HCT116 (cell line): ENCODE data around the gene BICDL2.
"Not testable (repeated sequence)": the region's sequence is repeated elsewhere in the genome, so short reads cannot be mapped to it uniquely, and the experiment has no call there.

ENCODE experiments used
- CEBPB ChIP-seq: IDR thresholded peaks from 2 replicates; pipeline ENCODE4 v1.6.1; 2012; ENCODE audit warnings: low read depth
- EZH2 ChIP-seq: fragments of 200-600 bp; sonication (generic); IDR thresholded peaks from 2 replicates; pipeline ENCODE4 v1.6.1; 2017; ENCODE audit warnings: antibody characterized with exemption, mixed run types
- EZH2phosphoT487 ChIP-seq: fragments of 200-600 bp; IDR thresholded peaks from 2 replicates; pipeline ENCODE4 v1.6.1; 2018; ENCODE audit warnings: antibody characterized with exemption, borderline replicate concordance
- JUND ChIP-seq: IDR thresholded peaks from 2 replicates; pipeline ENCODE4 v1.6.1; 2012
- POLR2A ChIP-seq: IDR thresholded peaks from 2 replicates; pipeline ENCODE4 v1.7.0; 2011; ENCODE audit warnings: borderline replicate concordance; ENCODE audit not compliant: insufficient read depth, insufficient read length; ENCODE audit errors: extremely low read depth
- POLR2AphosphoS5 ChIP-seq: IDR thresholded peaks from 2 replicates; pipeline ENCODE4 v1.6.1; 2011; ENCODE audit warnings: mild to moderate bottlenecking, low read depth, low read length, moderate library complexity
- RAD21 ChIP-seq: IDR thresholded peaks from 2 replicates; pipeline ENCODE4 v1.6.1; 2012; ENCODE audit warnings: low read depth, mild to moderate bottlenecking
- SP1 ChIP-seq: IDR thresholded peaks from 2 replicates; pipeline ENCODE4 v1.6.1; 2012; ENCODE audit warnings: low read depth
- ZFX ChIP-seq: fragments of 450-650 bp; IDR thresholded peaks from 2 replicates; pipeline ENCODE4 v1.6.1; 2017
- ZNF274 ChIP-seq: fragments of 200-500 bp; sonication (Bioruptor generic); IDR thresholded peaks from 2 replicates; pipeline ENCODE4 v1.6.1; 2014; ENCODE audit warnings: mild to moderate bottlenecking, low read depth, low read length, inconsistent platforms
- TF ChIP-seq, protein P1 (sequence below), 3 experiments: fragments of 200-600 bp in 1 of 3; sonication (generic) in 1 of 3; IDR thresholded peaks in 2 of 3; conservative IDR thresholded peaks in 1 of 3; 2 replicates each; pipeline ENCODE4 v1.5.1; 2012 to 2017; ENCODE audit warnings: low read depth in 2 of 3, low read length in 2 of 3, antibody characterized with exemption in 1 of 3, borderline replicate concordance in 1 of 3, control low read depth in 1 of 3, mild to moderate bottlenecking in 1 of 3, mixed read lengths in 1 of 3, mixed run types in 1 of 3, moderate library complexity in 1 of 3; ENCODE audit not compliant: insufficient read depth in 1 of 3
- TF ChIP-seq, protein P2 (sequence below): IDR thresholded peaks from 2 replicates; pipeline ENCODE4 v1.6.1; 2012; ENCODE audit warnings: low read depth
- TF ChIP-seq, protein P3 (sequence below): IDR thresholded peaks from 2 replicates; pipeline ENCODE4 v1.6.1; 2012
- TF ChIP-seq, protein P4 (sequence below): IDR thresholded peaks from 2 replicates; pipeline ENCODE4 v1.6.1; 2012

DNA sequence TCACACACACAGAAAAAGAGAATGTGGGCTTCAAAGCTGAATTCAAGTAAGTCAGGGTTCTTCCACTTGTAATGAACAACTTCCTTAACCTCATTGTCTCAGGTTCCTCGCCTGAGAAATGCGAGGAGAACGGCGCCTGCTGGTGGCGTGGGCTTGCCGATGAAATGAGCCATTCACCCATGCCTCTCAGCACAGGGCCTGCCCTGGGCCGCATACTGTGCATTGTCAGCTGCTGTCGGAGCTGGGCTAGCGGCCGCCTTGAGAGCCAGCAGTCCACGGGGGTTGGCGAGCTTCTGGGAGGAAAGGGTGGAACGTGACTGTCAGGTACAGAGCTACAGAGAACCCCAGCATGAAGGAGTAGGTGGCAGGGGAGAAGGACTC lies 16.6 kb upstream of the BICDL2 start:
- TF ChIP-seq RAD21, POLR2A, CEBPB, JUND, POLR2AphosphoS5, EZH2phosphoT487, SP1, EZH2, ZNF274, ZFX: not testable (repeated sequence)
- TF ChIP-seq, protein P1, sequence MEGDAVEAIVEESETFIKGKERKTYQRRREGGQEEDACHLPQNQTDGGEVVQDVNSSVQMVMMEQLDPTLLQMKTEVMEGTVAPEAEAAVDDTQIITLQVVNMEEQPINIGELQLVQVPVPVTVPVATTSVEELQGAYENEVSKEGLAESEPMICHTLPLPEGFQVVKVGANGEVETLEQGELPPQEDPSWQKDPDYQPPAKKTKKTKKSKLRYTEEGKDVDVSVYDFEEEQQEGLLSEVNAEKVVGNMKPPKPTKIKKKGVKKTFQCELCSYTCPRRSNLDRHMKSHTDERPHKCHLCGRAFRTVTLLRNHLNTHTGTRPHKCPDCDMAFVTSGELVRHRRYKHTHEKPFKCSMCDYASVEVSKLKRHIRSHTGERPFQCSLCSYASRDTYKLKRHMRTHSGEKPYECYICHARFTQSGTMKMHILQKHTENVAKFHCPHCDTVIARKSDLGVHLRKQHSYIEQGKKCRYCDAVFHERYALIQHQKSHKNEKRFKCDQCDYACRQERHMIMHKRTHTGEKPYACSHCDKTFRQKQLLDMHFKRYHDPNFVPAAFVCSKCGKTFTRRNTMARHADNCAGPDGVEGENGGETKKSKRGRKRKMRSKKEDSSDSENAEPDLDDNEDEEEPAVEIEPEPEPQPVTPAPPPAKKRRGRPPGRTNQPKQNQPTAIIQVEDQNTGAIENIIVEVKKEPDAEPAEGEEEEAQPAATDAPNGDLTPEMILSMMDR (IDR thresholded peaks at IDR 0.05 in 2 of 3, conservative IDR thresholded peaks at IDR 0.05 in 1 of 3; ENCODE audit: borderline replicate concordance in 1 of 3, insufficient read depth in 1 of 3, low read depth in 2 of 3, low read length in 2 of 3), result not testable (repeated sequence)
- TF ChIP-seq, protein P2, sequence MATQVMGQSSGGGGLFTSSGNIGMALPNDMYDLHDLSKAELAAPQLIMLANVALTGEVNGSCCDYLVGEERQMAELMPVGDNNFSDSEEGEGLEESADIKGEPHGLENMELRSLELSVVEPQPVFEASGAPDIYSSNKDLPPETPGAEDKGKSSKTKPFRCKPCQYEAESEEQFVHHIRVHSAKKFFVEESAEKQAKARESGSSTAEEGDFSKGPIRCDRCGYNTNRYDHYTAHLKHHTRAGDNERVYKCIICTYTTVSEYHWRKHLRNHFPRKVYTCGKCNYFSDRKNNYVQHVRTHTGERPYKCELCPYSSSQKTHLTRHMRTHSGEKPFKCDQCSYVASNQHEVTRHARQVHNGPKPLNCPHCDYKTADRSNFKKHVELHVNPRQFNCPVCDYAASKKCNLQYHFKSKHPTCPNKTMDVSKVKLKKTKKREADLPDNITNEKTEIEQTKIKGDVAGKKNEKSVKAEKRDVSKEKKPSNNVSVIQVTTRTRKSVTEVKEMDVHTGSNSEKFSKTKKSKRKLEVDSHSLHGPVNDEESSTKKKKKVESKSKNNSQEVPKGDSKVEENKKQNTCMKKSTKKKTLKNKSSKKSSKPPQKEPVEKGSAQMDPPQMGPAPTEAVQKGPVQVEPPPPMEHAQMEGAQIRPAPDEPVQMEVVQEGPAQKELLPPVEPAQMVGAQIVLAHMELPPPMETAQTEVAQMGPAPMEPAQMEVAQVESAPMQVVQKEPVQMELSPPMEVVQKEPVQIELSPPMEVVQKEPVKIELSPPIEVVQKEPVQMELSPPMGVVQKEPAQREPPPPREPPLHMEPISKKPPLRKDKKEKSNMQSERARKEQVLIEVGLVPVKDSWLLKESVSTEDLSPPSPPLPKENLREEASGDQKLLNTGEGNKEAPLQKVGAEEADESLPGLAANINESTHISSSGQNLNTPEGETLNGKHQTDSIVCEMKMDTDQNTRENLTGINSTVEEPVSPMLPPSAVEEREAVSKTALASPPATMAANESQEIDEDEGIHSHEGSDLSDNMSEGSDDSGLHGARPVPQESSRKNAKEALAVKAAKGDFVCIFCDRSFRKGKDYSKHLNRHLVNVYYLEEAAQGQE, result not testable (repeated sequence)
- TF ChIP-seq, protein P3, sequence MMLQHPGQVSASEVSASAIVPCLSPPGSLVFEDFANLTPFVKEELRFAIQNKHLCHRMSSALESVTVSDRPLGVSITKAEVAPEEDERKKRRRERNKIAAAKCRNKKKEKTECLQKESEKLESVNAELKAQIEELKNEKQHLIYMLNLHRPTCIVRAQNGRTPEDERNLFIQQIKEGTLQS, result not testable (repeated sequence)
- TF ChIP-seq, protein P4, sequence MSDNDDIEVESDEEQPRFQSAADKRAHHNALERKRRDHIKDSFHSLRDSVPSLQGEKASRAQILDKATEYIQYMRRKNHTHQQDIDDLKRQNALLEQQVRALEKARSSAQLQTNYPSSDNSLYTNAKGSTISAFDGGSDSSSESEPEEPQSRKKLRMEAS, result not testable (repeated sequence)
